ENCODE data around the gene STXBP5.

DNA sequence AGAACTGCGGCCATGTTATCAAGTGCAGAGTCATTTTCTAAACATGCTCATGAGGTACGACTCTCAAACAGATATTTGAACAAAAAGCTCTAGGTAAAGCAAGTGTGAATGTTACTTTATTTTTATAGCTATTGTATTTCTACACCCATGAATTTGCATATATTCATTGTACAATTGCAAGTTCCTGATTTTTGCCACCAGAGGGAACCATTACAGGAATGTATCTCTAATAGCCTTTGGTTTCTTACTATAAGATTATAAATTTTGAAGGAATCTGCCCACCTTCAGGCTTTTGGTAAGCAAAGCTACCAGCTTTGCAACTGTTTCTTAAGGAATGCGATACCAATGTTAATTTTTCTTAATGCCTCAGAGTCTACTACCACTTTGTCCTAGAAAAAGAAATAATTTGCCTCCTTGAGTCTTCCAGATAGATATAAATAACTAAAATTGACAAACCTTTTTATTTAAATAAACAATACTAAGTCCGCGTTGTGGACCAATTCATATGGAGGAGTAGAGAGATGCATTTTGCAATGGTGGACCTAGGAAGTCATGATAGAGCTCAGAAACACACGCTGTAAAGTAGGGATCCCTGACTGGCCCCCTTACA lies 178.8 kb downstream of the STXBP5 start:
- TF ChIP-seq, protein P1, sequence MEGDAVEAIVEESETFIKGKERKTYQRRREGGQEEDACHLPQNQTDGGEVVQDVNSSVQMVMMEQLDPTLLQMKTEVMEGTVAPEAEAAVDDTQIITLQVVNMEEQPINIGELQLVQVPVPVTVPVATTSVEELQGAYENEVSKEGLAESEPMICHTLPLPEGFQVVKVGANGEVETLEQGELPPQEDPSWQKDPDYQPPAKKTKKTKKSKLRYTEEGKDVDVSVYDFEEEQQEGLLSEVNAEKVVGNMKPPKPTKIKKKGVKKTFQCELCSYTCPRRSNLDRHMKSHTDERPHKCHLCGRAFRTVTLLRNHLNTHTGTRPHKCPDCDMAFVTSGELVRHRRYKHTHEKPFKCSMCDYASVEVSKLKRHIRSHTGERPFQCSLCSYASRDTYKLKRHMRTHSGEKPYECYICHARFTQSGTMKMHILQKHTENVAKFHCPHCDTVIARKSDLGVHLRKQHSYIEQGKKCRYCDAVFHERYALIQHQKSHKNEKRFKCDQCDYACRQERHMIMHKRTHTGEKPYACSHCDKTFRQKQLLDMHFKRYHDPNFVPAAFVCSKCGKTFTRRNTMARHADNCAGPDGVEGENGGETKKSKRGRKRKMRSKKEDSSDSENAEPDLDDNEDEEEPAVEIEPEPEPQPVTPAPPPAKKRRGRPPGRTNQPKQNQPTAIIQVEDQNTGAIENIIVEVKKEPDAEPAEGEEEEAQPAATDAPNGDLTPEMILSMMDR (IDR thresholded peaks at IDR 0.05) = peak; percentile 52
- no peak for TF ChIP-seq EZH2 (IDR thresholded peaks at IDR 0.05; ENCODE audit: borderline replicate concordance, insufficient read depth, low read depth, low read length, poor library complexity, severe bottlenecking)
